IPS-20b (cell line): ENCODE results near the gene NET1.

Experiments used
- H3K27ac ChIP-seq: one replicate; pipeline ENCODE4 v1.5.1; 2013; ENCODE audit warnings: low read length
- H3K27me3 ChIP-seq: 2 replicates; pipeline ENCODE4 v1.6.1; 2013; ENCODE audit warnings: mild to moderate bottlenecking, low read length, inconsistent platforms; ENCODE audit not compliant: insufficient read depth
- H3K36me3 ChIP-seq: 2 replicates; pipeline ENCODE4 v1.6.1; 2013; ENCODE audit warnings: low read depth, mild to moderate bottlenecking, inconsistent platforms, low read length, moderate library complexity; ENCODE audit not compliant: insufficient read depth
- H3K4me1 ChIP-seq: 2 replicates; pipeline ENCODE4 v1.6.1; 2013; ENCODE audit warnings: mild to moderate bottlenecking, control low read depth, inconsistent platforms, low read length, moderate library complexity; ENCODE audit not compliant: insufficient read depth
- H3K4me3 ChIP-seq: 2 replicates; pipeline ENCODE4 v1.5.1; 2013; ENCODE audit warnings: mild to moderate bottlenecking, low read length, inconsistent platforms
- H3K9ac ChIP-seq: 2 replicates; pipeline ENCODE4 v1.6.1; 2013; ENCODE audit warnings: low read depth, mild to moderate bottlenecking, inconsistent platforms, low read length, moderate library complexity
- H3K9me3 ChIP-seq: 2 replicates; pipeline ENCODE4 v1.6.1; 2013; ENCODE audit warnings: mild to moderate bottlenecking, low read depth, low read length, inconsistent platforms; ENCODE audit not compliant: insufficient read depth

NET1 gene

GRCh38 chr10:5481121-5481520, 68.8 kb downstream of the NET1 start:
- Histone ChIP-seq H3K9ac (no peak overlapping the region), H3K4me3 (no peak overlapping the region), H3K27me3 (no peaks in the 10 kb centered on the region), H3K9me3 (no peaks in the 10 kb centered on the region), H3K36me3 (no peaks in the 10 kb centered on the region), H3K27ac (no peak overlapping the region), H3K4me1 (peaks cover 13% of the 10 kb centered on the region)

GRCh38 chr10:5482016-5482415, 69.7 kb downstream of the NET1 start:
- Histone ChIP-seq H3K9ac (no peak overlapping the region), H3K9me3 (no peaks in the 10 kb centered on the region), H3K27me3 (no peaks in the 10 kb centered on the region), H3K36me3 (no peaks in the 10 kb centered on the region), H3K4me1 (peaks cover 8% of the 10 kb centered on the region; the same call in 1 of the 2 replicates), H3K4me3 (no peak overlapping the region), H3K27ac (no peak overlapping the region)

- no peaks in the 10 kb centered on the region for H3K9me3 ChIP-seq
These were observed 71.8 kb downstream of the NET1 start for GRCh38 chr10:5484205-5484604.

GRCh38 chr10:5485290-5485689, 72.9 kb downstream of the NET1 start:
- Histone ChIP-seq H3K9ac (no peak overlapping the region), H3K36me3 (no peaks in the 10 kb centered on the region), H3K4me3 (no peak overlapping the region), H3K9me3 (no peaks in the 10 kb centered on the region), H3K4me1 (no peaks in the 10 kb centered on the region; the same call in 1 of the 2 replicates), H3K27ac (no peak overlapping the region), H3K27me3 (no peaks in the 10 kb centered on the region)

More at GRCh38 chr10:5484205-5484604, 71.8 kb downstream of the NET1 start:
- Histone ChIP-seq H3K36me3 (no peaks in the 10 kb centered on the region), H3K4me1 (no peaks in the 10 kb centered on the region; the same call in 1 of the 2 replicates), H3K27me3 (no peaks in the 10 kb centered on the region), H3K9ac (no peak overlapping the region), H3K27ac (no peak overlapping the region), H3K4me3 (no peak overlapping the region)

GRCh38 chr10:5485948-5486852, 73.8 kb downstream of the NET1 start:
- H3K36me3 ChIP-seq, result no peaks in the 10 kb centered on the region
- H3K9me3 ChIP-seq, result no peaks in the 10 kb centered on the region
- no peak overlapping the region for H3K9ac ChIP-seq
- no peaks in the 10 kb centered on the region; the same call in 1 of the 2 replicates for H3K4me1 ChIP-seq
- H3K27me3 ChIP-seq, result no peaks in the 10 kb centered on the region
- no peak overlapping the region for H3K4me3 ChIP-seq
- H3K27ac ChIP-seq, result no peak overlapping the region

- Histone ChIP-seq H3K27me3 (no peaks in the 10 kb centered on the region), H3K4me1 (no peaks in the 10 kb centered on the region; the same call in 1 of the 2 replicates), H3K36me3 (no peaks in the 10 kb centered on the region), H3K9ac (no peak overlapping the region), H3K4me3 (no peak overlapping the region), H3K9me3 (peaks cover 2% of the 10 kb centered on the region), H3K27ac (no peak overlapping the region)
These were observed 74.5 kb downstream of the NET1 start for GRCh38 chr10:5486853-5487235.

GRCh38 chr10:5488272-5489161, 76.2 kb downstream of the NET1 start:
- Histone ChIP-seq H3K4me1 (no peaks in the 10 kb centered on the region; the same call in 1 of the 2 replicates), H3K4me3 (no peak overlapping the region), H3K27ac (no peak overlapping the region)

GRCh38 chr10:5490032-5490431, 77.7 kb downstream of the NET1 start:
- Histone ChIP-seq H3K27ac (no peak overlapping the region), H3K9ac (no peak overlapping the region), H3K9me3 (peaks cover 10% of the 10 kb centered on the region)

More at GRCh38 chr10:5488272-5489161, 76.2 kb downstream of the NET1 start:
- H3K9me3 ChIP-seq, result peaks cover 10% of the 10 kb centered on the region
- no peak overlapping the region for H3K9ac ChIP-seq
- H3K36me3 ChIP-seq, result no peaks in the 10 kb centered on the region
- H3K27me3 ChIP-seq, result no peaks in the 10 kb centered on the region

GRCh38 chr10:5490698-5491464, 78.5 kb downstream of the NET1 start:
- H3K36me3 ChIP-seq, result no peaks in the 10 kb centered on the region
- no peak overlapping the region for H3K4me3 ChIP-seq
- no peaks in the 10 kb centered on the region for H3K27me3 ChIP-seq
- no peak overlapping the region for H3K9ac ChIP-seq
- H3K27ac ChIP-seq, result no peak overlapping the region
- no peaks in the 10 kb centered on the region; the same call in 1 of the 2 replicates for H3K4me1 ChIP-seq
- peaks cover 10% of the 10 kb centered on the region for H3K9me3 ChIP-seq

More at GRCh38 chr10:5490032-5490431, 77.7 kb downstream of the NET1 start:
- Histone ChIP-seq H3K27me3 (no peaks in the 10 kb centered on the region), H3K4me1 (no peaks in the 10 kb centered on the region; the same call in 1 of the 2 replicates), H3K4me3 (no peak overlapping the region), H3K36me3 (no peaks in the 10 kb centered on the region)

- Histone ChIP-seq H3K27me3 (no peaks in the 10 kb centered on the region), H3K27ac (no peak overlapping the region), H3K4me3 (no peak overlapping the region), H3K4me1 (no peaks in the 10 kb centered on the region), H3K9ac (no peak overlapping the region), H3K36me3 (no peaks in the 10 kb centered on the region), H3K9me3 (peaks cover 10% of the 10 kb centered on the region)
These were observed 79.1 kb downstream of the NET1 start for GRCh38 chr10:5491477-5491876.

- no peaks in the 10 kb centered on the region for H3K36me3 ChIP-seq
- H3K27me3 ChIP-seq, result no peaks in the 10 kb centered on the region
- H3K9me3 ChIP-seq, result peaks cover 10% of the 10 kb centered on the region
- H3K4me1 ChIP-seq, result no peaks in the 10 kb centered on the region
- no peak overlapping the region for H3K9ac ChIP-seq
- no peak overlapping the region for H3K27ac ChIP-seq
- no peak overlapping the region for H3K4me3 ChIP-seq
These were observed 80.0 kb downstream of the NET1 start for GRCh38 chr10:5492322-5492855.
